Lung (tissue), 12 donors: ENCODE results near the gene C3. TPM values are rescaled to one million over a fixed set of nuclear protein-coding genes. Genes with fewer than 3 reads are reported as not detected.

Experiments
- ATAC-seq: fragments of 200-7000 bp; cut with Tn5 transposase; one replicate; pipeline ENCODE4 v1.9.1; 2020; ENCODE audit warnings: moderate number of reproducible peaks; ENCODE audit not compliant: insufficient read depth, low FRiP score
- DNase-seq, 3 donors: peaks; one replicate each; pipeline ENCODE4 v3.0.0-alpha.2; 2013 to 2017
- H3K27ac ChIP-seq, 2 donors: one replicate each; pipeline ENCODE4 v1.5.1; 2013; ENCODE audit warnings: mild to moderate bottlenecking in 2 of 2, moderate library complexity in 2 of 2, control low read depth in 1 of 2, inconsistent platforms in 1 of 2, low read depth in 1 of 2, low read length in 1 of 2
- H3K27me3 ChIP-seq, 3 donors: one replicate each; pipeline ENCODE4 v1.5.1; 2013; ENCODE audit warnings: low read length in 2 of 3; ENCODE audit not compliant: control insufficient read depth in 3 of 3, insufficient read depth in 3 of 3
- H3K36me3 ChIP-seq, 4 donors: one replicate each; pipeline ENCODE4 v1.5.1; 2013; ENCODE audit warnings: low read length in 4 of 4, mild to moderate bottlenecking in 1 of 4, moderate library complexity in 1 of 4; ENCODE audit not compliant: control insufficient read depth in 4 of 4, insufficient read depth in 4 of 4
- H3K4me1 ChIP-seq, 5 donors: one replicate each; pipeline ENCODE4 v1.5.1; 2013; ENCODE audit warnings: low read length in 5 of 5, mild to moderate bottlenecking in 2 of 5, moderate library complexity in 1 of 5; ENCODE audit not compliant: control insufficient read depth in 5 of 5, insufficient read depth in 5 of 5
- H3K4me3 ChIP-seq: one replicate; pipeline ENCODE4 v1.5.1; 2013; ENCODE audit warnings: mild to moderate bottlenecking, control low read depth, moderate library complexity
- H3K9ac ChIP-seq, 2 donors: one replicate each; pipeline ENCODE4 v1.5.1; 2013; ENCODE audit warnings: low read length in 2 of 2, control low read depth in 1 of 2; ENCODE audit not compliant: insufficient read depth in 1 of 2
- H3K9me3 ChIP-seq, 4 donors: one replicate each; pipeline ENCODE4 v1.5.1; 2013; ENCODE audit warnings: low read length in 3 of 4, mild to moderate bottlenecking in 1 of 4, moderate library complexity in 1 of 4; ENCODE audit not compliant: control insufficient read depth in 4 of 4, insufficient read depth in 3 of 4
- CTCF ChIP-seq: IDR thresholded peaks from 2 replicates; pipeline ENCODE4 v1.5.1; 2012; ENCODE audit warnings: mild to moderate bottlenecking; ENCODE audit errors: control extremely low read depth, extremely low read depth
- WGBS, 2 donors: extraction: QIAGEN DNeasy Blood & Tissue Kit; methylation state at CpG; one replicate each; pipeline ENCODE4 v1.1.7; 2013; 5-methylcytosine and 5-hydroxymethylcytosine counted together
- polyA plus RNA-seq, 2 donors: library from polyadenylated mRNA; stranded (reverse); fragments of 200-250 nt; gene quantifications; one replicate each; pipeline ENCODE4 v1.2.1, GENCODE V29; 2013
- total RNA-seq, 2 donors: library from RNA; depleted of rRNA in 1 of 2; stranded (reverse); fragments of >200 nt in 1 of 2; gene quantifications; one replicate each; pipeline ENCODE4 v1.2.1, GENCODE V29; 2014 to 2021
- donor health status: control.
- donor health status: control.
- donor health status: Bipolar disorder and iron deficiency.
- donor health status: healthy.
- donor health status: DM: yes; HTN: yes; CAD: no.

The C3 gene
- total and polyA plus RNA-seq, 4 donors: 613 to 1,612 (median 1,252) TPM

GRCh38 chr19:6632002-6632621 is 88.3 kb downstream of the C3 start:
- 42% methylated on average over 12 of the region's 12 CpGs for WGBS, 2 donors
- DNase-seq: peak; percentile 76 to 86 (median 86)
- Histone ChIP-seq H3K9ac (no peak overlapping the region), H3K9me3 (no peaks in the 10 kb centered on the region), H3K27ac (no peak overlapping the region), H3K36me3 (no peaks in the 10 kb centered on the region), H3K4me1 (no peaks in the 10 kb centered on the region), H3K27me3 (peaks cover 0 to 2% (median 0%) of the 10 kb centered on the region in 3 donors), H3K4me3 (no peak overlapping the region)
- ATAC-seq: peak; percentile 75
- peak; percentile 68 for TF ChIP-seq CTCF

Other genes starting within 250 kb of the C3 start
- gene DENND1C, start 238.9 kb downstream of the C3 start, total RNA-seq: 10 to 100 TPM in 1 of 2 donors, 1 to 10 TPM in 1; 2.7 to 11.0 TPM
- 10 to 100 TPM in 1 of 2 donors, 1 to 10 TPM in 1; 8.0 to 10.6 TPM for gene DENND1C, start 238.9 kb downstream of the C3 start, polyA plus RNA-seq
- 1 to 10 TPM in 1 of 2 donors, under 1 TPM in 1; 0.28 to 2.1 TPM for gene TUBB4A, start 218.3 kb downstream of the C3 start, total RNA-seq
- gene TUBB4A, start 218.3 kb downstream of the C3 start, polyA plus RNA-seq: under 1 TPM; 0.05 to 0.08 TPM
- 10 to 100 TPM in 1 of 2 donors, under 1 TPM in 1; 1.00 to 10.1 TPM for gene TNFSF9, start 189.6 kb downstream of the C3 start, total RNA-seq
- 1 to 10 TPM; 3.2 to 8.6 TPM for gene TNFSF9, start 189.6 kb downstream of the C3 start, polyA plus RNA-seq
- gene CD70, start 129.5 kb downstream of the C3 start, total RNA-seq: under 1 TPM; 0.28 to 0.40 TPM
- gene CD70, start 129.5 kb downstream of the C3 start, polyA plus RNA-seq: under 1 TPM; 0.22 to 0.57 TPM
- 1 to 10 TPM; 3.0 to 5.2 TPM for gene TNFSF14, start 50.5 kb downstream of the C3 start, total RNA-seq
- 1 to 10 TPM; 4.3 to 5.8 TPM for gene TNFSF14, start 50.5 kb downstream of the C3 start, polyA plus RNA-seq
- gene GPR108, start 16.9 kb upstream of the C3 start, total RNA-seq: 10 to 100 TPM; 33.5 to 89.4 TPM
- 10 to 100 TPM; 97.6 to 98.0 TPM for gene GPR108, start 16.9 kb upstream of the C3 start, polyA plus RNA-seq
- 10 to 100 TPM; 60.8 to 82.2 TPM for gene TRIP10, start 19.0 kb upstream of the C3 start, total RNA-seq
- gene TRIP10, start 19.0 kb upstream of the C3 start, polyA plus RNA-seq: 10 to 100 TPM; 77.4 to 97.3 TPM
- 10 to 100 TPM; 16.6 to 30.6 TPM for gene SH2D3A, start 46.8 kb upstream of the C3 start, total RNA-seq
- gene SH2D3A, start 46.8 kb upstream of the C3 start, polyA plus RNA-seq: 10 to 100 TPM; 21.2 to 24.2 TPM
- 10 to 100 TPM; 15.4 to 28.4 TPM for gene VAV1, start 52.1 kb upstream of the C3 start, total RNA-seq
- 10 to 100 TPM in 1 of 2 donors, 1 to 10 TPM in 1; 8.7 to 60.8 TPM for gene VAV1, start 52.1 kb upstream of the C3 start, polyA plus RNA-seq
- gene ADGRE1, start 166.9 kb upstream of the C3 start, total RNA-seq: 10 to 100 TPM in 1 of 2 donors, 1 to 10 TPM in 1; 2.3 to 12.4 TPM
- 10 to 100 TPM in 1 of 2 donors, under 1 TPM in 1; 0.45 to 40.0 TPM for gene ADGRE1, start 166.9 kb upstream of the C3 start, polyA plus RNA-seq